Fibroblast of lung (primary cell): Measurements from ENCODE around the gene POT1.

Experiments
- EZH2 ChIP-seq: IDR thresholded peaks from 2 replicates; pipeline ENCODE4 v1.5.1; 2012; ENCODE audit warnings: low read length, control low read depth, mild to moderate bottlenecking; ENCODE audit errors: missing control alignments
- TF ChIP-seq, protein P1 (sequence below), 2 donors: IDR thresholded peaks in 1 of 2; conservative IDR thresholded peaks in 1 of 2; 1 replicate in 1 of 2; 2 replicates in 1 of 2; pipeline ENCODE4 v1.5.1; 2011 to 2012; ENCODE audit warnings: low read length in 2 of 2, control low read depth in 1 of 2, inconsistent platforms in 1 of 2, low read depth in 1 of 2, mild to moderate bottlenecking in 1 of 2

DNA sequence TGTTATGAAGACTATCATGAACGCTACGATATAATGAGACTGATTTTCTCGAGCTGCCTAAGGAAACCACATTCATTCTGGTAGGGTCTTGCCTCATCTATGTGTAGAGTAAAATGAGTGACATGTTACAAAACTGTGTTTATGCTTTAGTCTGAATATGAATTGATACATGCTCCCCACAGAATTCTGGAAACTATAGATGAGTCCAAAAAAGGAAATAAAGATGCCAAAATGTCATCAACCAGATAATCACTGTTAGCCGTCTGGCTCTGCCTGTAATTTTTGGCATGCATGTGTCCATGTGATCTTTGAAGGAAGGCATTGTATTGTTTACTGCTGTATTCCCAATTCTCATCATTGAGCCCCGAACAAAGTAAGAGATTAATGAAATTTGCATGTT lies 121.4 kb downstream of the POT1 start:
- TF ChIP-seq, protein P1, sequence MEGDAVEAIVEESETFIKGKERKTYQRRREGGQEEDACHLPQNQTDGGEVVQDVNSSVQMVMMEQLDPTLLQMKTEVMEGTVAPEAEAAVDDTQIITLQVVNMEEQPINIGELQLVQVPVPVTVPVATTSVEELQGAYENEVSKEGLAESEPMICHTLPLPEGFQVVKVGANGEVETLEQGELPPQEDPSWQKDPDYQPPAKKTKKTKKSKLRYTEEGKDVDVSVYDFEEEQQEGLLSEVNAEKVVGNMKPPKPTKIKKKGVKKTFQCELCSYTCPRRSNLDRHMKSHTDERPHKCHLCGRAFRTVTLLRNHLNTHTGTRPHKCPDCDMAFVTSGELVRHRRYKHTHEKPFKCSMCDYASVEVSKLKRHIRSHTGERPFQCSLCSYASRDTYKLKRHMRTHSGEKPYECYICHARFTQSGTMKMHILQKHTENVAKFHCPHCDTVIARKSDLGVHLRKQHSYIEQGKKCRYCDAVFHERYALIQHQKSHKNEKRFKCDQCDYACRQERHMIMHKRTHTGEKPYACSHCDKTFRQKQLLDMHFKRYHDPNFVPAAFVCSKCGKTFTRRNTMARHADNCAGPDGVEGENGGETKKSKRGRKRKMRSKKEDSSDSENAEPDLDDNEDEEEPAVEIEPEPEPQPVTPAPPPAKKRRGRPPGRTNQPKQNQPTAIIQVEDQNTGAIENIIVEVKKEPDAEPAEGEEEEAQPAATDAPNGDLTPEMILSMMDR (conservative IDR thresholded peaks at IDR 0.05 in 1 of 2, IDR thresholded peaks at IDR 0.05 in 1 of 2; ENCODE audit: low read depth in 1 of 2, low read length in 2 of 2), result no peak
- TF ChIP-seq EZH2, result no peak
